HG03095 (cell line): ENCODE results near the gene PAX1.

Experiments
- ATAC-seq: cut with Tn5 transposase; IDR thresholded peaks from one replicate; pipeline ENCODE4 v1.9.1; 2021; ENCODE audit warnings: moderate library complexity; ENCODE audit not compliant: unreplicated experiment

Gene PAX1

DNA sequence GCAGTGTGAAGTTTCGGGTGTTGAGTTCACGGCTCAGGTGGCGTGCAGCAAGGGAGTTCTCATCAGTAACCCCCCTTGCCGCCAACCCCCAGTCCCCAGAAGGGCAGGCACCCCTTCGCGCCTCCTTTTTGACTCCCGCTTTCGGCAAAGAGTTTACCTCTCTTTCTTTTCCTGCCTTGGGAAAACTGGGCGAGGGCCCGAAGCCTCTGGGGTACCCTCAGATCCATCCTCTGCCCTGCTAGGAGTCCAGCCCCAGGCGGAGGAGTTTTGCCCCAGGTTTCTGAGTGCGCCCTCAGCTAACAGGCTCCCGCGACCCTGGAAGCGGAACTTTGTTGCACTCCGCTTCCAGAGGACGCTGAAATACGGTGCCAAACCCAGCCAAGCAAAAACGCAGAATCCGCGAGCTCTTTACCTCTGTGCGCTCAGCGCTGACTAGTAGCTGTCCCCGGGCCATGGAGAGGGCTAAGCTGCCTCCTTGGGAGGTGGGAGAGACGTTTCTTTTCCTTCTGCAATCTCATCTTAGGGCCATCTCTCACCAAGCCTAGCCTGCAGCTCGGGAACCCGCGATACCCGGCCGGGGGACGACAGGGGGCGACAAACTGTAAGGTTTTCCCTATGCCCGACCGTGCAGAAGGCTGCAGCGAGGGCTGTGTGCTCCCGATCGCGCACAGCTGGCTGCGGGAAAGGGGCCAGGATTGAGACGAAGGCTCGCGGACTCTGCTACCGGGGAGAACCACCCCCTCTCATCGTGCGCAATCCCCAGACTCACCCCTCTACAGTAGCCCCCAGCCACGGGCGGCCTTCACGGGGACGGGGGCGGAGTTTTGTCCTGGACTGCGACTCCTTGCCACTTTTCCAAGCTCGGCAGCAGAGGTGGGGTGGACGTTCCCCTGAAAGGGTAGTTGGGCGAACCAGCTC lies 2.7 kb upstream of the PAX1 start:
- no peak for ATAC-seq

DNA sequence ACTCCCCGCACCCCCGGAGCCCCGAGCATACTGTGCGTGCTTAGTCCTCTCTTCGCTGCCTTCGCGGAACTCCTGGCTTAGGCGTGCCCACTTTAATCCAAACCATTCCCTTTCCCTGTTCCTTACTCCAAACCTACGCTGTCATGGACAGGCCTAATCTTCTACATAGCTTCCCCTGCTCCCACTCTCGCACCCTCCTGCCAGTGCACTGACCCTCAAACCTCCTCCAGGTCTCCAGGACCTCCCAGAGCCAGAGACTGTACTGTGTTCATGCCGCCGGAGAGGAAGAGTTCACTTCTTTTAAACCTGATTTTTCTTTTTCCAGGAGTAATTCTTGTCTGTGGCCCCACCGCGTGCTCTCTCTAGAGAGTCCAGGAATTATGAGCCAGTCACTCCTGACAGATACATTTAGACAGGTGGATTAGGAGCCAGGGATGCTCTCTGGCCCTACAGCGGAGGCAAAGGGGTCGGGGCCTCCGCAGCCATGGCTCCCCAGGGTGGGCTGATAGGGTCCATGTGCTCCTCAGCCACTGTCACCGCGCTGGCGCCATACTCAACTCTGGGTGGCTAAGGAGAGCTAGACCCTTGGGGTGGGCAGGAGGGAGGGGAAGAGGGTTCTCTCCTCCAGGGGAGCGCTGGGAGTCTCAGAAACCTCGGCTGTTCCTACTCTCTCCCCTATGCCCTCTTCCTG lies 1.6 kb upstream of the PAX1 start:
- ATAC-seq, result no peak

DNA sequence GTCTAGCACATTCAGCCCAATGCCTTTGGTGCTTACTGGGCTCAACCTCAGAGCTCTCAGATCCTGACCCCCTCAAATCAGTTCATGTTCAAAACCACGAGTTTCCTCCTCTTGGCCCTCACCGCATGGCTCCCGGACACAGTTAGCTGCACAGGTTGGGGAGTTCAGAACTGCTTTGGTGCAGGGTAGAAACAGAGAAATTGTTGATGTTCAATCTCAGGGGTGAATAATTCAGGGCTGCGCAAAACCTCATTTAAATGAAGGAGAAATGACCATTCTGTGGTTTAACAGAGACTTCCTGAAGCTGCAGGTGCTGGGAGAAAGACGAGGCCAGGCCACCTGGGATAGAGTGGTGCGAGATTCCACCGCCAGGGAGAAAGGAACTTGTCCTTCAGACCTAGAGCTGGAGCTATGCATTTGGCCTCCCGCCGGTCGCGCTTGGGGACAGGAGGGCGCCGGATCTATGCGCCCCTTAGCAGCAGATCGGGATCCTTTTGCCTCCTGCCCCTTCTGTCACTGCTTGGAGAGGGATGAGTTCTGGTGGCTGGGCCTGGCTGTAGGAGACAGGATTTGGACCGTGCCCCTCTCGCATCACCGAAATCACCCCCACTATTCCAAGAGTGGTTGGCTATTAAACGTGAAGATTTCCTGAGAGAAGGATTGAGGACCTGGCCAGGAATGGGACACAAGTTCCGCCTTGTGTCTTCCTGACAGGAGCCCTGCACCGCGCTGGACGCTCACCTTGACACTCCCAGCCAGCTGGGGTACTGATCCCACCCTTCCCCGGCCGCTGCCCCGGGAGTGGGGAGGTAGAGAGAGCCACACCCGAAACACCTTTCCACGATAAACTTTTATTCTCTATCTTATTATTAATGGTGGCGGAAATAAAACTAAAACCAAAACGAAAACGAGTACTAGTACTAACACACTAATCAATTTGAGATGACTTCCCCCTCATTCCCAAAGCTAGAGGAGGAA lies 767 bp upstream of the PAX1 start:
- ATAC-seq, result no peak

DNA sequence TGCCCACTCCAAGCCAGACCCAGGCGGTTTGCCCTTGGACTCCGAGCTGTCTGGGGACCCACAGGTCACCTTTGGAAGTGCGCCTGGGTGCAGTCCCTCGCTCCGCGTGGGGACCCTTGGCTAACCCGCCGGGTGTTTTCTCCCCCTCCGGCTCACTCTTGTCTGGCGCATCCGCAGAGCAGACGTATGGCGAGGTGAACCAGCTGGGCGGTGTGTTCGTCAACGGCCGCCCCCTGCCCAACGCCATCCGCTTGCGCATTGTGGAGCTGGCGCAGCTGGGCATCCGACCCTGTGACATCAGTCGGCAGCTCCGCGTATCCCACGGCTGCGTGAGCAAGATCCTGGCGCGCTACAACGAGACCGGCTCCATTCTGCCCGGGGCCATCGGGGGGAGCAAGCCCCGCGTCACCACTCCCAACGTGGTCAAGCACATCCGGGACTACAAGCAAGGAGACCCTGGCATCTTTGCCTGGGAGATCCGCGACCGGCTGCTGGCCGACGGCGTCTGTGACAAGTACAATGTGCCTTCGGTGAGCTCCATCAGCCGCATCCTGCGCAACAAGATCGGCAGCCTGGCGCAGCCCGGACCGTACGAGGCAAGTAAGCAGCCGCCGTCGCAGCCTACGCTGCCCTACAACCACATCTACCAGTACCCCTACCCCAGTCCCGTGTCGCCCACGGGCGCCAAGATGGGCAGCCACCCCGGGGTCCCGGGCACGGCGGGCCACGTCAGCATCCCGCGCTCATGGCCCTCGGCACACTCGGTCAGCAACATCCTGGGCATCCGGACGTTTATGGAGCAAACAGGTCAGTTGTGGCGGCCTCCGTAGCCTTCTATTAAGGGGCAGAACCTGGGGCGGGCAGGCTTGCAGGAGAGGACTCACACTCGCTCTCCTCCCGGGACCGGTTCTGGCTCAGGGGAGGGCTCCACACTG lies 1.1 kb downstream of the PAX1 start:
- no peak for ATAC-seq

DNA sequence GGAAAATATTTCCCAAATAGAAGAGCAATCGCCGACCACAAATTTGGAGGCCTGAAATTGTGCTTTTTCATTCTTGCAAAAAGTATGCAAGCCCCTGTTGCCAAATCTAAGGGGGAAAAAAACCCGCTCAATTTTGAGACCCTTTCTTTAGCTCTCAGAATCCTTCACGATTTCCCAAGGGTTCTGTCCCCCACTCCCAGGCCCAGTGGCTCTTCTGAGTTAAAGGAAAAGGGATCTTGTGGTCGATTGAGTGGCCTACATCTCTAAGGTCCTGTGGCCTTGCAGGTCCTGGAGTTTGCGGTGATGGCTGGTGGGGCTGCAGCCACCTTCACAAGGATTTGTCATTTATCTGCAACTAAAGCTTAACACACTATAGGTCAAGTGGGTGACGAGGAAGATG lies 1.8 kb downstream of the PAX1 start:
- ATAC-seq, result no peak

DNA sequence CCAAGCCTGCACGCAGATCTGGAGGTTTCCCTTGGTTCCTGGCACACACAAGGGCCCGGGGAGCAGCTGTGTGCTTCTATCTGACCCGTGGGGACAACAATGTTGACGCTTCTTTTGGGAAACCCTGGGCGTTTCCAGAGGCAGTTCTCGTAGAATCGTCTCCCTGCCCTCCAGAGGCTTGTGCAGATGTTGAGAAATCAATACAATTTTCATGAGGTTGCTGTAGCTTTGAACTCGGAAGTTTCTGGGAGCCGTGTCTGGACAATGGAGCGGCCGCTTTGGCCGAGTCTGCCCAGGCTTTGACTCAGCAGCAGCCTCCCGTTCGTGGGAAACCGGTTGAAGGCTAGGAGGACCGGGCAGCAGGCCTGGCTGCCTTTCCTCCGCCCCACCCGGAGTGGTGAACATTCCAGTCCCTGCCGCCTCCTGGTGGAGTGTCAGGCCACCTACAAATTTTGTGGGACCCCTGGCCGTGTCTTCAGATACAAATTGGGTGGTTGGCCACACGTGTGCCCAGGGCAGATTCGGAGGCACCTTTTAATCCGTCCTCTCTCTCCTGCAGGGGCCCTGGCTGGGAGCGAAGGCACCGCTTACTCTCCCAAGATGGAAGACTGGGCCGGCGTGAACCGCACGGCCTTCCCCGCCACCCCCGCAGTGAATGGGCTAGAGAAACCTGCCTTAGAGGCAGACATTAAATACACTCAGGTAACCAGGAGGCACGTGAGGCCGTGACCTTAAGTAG lies 2.7 kb downstream of the PAX1 start:
- ATAC-seq, result no peak

DNA sequence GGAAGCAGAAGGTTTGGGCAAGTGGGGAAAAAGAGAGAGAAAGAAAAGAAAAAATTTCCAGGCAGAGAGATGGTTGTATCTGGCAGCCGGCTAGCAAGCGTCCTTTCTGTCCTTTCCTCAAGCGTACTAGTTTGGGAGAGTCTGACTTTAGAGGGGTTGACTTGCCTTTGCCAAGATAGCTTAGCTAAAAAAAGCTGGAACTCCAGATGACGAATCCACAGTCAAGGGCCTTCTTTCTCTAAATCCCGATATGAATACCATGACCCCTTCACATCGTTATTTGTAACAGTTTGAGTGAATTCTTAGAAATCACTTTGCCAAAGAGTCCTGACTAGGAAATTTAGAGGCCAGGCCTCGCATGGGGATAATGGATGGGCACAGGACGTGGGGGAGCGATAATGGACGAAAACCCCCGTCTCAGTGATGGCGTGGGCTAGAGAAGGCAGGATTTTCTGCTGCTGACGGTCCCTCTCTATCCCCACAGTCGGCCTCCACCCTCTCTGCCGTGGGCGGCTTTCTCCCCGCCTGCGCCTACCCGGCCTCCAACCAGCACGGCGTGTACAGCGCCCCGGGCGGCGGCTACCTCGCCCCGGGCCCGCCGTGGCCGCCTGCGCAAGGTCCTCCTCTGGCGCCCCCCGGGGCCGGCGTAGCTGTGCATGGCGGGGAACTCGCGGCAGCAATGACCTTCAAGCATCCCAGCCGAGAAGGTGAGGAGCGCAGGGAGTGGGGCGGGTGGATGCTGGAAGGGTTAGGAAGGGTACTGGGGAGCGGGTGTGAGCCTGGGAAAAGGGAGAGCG lies 3.5 kb downstream of the PAX1 start:
- ATAC-seq, result no peak

DNA sequence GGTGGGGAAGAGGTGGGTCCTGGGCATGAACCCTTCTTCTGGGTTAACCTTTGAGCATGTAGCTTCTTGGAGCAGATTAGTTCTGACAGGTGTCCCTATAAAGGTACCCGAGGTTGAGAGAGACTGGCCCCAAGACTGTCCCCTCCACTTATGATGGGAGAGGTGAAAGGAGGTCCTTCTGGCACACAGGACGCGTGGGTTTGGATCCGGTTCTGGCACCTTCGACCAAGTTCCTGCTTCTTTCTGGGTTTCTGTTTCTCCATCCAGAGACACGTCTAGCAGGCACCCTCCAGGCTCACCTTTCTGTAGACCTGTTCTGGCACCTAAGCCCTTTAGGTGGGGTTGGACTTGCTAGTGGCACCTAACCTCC lies 4.1 kb downstream of the PAX1 start:
- ATAC-seq, result no peak

DNA sequence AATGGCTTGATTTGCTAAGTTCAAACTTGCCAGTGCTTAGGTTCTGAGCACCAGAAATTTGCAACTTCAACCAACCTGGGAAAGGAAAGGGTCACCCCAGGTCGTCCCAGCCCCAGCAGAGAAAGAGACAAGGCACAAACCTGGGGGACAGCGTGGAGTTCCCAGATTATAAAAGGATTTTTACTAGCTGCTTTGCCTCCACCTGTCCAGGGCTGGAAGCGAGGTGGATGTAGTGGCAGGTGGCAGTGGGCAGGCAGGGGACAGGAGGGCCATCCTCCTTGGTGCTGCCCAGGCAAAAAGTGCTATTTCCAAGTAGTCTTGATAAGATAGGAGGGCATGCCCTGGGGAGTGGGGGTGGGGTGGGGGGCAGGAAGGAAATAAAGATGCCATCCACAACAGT lies 4.9 kb downstream of the PAX1 start:
- ATAC-seq, result no peak

DNA sequence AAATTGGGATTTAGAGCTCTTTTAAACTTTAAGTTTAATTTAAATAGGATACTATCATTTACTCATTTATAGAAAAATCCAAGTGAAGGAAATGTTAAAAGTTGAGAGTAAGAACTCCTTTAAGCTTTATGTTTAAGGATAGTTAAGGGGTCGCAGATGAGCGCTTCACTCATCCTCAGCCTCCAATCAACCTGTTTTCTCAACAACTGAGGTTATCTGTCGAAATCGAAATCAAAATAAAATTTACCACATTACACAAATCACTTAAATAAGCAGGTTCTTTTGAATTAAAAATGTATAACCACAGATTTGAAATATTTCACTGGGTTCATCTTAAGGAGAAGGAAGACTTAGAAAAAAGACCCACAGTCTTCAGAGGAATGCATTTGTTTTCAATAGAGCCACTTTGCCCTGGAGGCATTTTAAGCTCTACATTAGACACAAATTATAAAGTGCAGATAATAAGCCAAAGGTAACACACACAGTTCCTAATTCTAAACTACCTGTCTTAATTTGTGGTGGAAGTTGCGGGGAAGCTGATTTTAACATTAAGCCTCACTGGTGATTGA lies 5.5 kb downstream of the PAX1 start:
- ATAC-seq, result no peak

DNA sequence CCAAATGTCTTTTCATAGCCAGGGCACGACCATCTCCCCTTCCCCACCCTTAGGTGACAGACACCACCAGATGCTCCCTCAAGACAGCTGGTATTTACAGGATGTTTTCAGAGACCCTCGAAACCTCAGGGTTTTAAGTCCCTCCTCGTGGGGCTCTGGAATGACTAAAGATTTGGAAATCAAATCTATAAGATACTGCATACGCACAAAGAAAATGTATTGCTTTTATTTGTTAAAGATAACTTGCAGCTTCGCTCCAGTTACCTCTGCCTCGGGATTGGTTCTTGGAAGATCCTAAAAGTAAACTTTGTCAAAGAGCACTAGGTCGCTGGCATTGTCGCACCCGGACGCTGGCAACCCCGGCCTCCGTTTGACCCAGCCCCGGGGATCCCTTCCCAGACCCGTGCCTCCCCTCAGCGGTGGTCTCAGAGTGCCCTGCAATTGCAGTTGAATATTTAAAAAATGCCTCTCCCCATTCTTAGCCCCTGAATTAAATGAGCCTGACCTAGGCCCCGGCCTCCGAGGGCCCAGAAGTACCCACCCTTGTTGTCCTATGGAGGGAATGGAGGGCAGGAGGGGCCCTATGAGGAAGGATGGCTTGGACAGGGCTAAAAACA lies 7.1 kb downstream of the PAX1 start:
- no peak for ATAC-seq

DNA sequence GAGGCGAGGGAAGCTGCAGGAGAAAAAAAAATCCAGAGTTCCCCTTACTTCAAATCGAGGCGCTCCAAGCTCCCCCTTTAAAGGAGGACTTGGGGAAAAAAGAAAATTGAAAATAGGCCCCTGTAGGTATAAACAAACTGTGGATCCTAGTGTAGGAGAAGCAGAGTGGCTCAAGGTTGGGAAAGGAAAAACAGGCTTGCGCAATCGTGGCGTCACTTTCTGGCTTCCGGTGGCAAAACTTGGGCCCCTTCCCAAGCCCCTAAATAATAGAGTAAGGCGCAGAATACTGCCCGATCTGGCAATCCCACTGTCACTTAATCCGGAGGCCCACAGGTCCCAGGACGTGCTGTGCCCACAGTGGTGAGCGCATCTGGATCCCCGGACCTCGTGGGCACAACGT lies 8.0 kb downstream of the PAX1 start:
- ATAC-seq, result no peak

DNA sequence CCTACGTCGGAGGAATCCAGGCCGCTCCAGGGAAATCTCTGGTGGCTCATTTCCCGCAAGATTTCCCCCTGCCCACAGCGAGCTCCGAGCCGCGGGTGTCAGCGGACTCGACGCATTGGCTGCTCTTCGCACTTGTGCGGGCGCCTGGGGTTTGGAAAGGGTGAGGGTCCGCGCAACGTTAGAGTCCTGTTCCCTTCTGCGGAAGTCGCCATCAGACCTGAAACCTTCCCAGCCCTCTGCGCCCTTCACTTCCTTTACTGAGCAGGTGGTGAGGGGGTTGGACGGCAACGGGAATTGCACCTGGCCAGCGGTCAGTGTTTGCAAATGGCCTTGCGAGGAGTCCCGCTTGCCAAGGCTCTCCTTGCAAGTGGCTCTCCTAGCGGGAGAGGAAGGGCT lies 8.4 kb downstream of the PAX1 start:
- no peak for ATAC-seq

DNA sequence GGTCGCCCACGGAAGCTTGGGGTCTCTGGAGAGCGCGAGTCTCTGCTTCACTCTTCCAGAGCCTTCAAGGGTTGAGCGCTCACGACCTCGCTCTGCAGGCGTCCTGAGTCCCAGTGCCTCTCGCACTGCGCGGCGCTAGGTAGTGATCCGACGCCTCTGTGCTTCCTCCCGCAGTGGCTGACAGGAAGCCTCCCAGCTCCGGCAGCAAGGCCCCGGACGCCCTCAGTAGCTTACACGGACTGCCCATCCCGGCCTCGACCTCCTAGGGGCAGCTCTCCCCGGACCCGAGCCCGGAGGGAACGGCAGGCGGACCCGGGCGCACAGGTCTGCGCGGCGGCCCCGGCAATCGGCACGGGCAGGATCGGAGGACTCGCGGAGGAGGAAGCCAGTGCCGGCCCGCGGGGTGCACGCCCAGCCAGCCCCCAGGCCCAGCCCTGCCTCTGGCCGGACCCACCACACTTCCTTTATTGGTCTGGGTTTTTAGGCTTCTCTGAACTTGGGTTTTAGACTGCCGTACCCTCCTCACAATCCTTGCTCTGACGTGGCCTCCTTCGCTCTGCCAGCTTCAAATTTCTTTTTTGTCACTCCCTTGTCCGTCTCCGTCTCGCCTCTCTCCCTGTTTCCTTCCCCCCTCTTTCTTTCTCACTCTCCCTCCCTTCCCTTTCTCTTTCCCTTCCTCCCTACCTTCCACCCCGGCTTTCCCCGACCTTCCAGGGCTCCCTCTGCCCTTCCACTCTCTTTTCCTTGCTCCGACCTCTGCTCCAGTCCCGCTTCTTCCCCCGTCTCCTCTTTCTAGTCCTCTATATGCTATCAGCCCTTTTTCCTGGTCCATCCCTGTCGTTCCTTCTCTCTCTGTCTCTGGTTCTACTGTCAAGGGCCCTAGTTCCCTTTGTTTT lies 9.1 kb downstream of the PAX1 start:
- no peak for ATAC-seq

DNA sequence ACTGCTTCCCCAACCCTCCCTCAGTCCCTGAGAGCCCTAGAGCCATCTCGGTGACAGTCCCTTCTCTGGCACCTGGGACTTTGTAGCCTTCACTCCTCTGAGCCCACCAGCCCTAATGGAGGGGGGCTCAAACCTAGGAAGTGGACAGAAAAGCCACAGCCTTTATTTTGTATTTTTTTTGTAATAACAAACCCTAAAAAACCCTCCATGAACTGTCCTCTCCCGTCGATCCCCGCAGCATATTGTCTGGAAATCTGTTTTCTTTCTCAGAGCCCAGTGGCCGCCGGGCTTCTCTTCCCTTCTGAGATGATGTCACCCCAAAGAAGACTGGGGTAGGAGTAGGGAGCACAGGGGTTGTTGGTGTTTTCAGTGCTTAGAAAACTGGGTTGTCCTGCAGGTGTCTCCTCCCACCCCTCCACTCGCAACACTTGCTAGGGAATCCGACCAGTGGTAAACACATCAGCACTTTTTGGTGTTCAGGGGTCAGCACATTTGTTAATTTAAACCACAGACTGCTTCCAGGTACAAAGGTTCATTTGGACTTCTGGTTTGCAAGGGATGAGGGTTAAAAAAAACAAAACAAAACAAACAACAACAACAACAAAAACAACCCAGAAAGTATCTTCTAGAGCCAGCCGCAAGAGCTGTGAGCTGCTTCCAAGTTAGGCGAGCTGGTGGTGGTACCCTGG lies 9.9 kb downstream of the PAX1 start:
- ATAC-seq, result no peak

DNA sequence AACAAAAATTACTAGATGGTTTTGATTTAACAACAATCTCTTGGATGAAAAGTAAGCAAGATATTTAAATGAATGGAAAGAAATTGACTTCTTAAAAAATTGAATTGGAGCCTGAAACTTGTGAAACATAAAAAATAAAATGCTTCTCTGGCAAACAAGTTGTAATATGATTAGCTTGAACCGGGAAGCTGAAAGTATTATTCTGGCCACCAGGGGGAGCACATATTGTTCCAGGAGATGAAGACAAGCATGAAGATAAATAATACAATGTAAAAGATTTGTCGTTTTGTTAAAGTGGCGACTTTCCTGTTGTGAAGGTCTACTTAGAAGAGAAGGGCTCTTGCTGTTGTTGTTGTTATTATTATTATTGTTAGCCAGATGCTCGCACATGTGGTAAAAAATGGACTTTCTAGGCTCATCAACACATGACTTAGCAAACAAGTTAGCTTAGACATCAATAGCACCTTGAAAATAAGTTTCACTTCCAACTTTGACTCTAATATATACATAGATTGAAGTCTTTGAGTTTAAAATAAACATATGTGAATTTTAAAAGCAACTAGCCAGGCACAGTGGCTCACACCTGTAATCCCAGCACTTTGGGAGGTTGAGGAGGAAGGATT lies 14.2 kb downstream of the PAX1 start:
- no peak for ATAC-seq
